VCaP (cell line): Measurements from ENCODE around the gene SRA1.

Source experiments
- H3K27ac ChIP-seq: fragments of 450-650 bp; 2 replicates; pipeline ENCODE4 v1.5.1; 2017
- CTCF ChIP-seq: fragments of 450-650 bp; conservative IDR thresholded peaks from 2 replicates; pipeline ENCODE4 v1.5.1; 2017; ENCODE audit warnings: mild to moderate bottlenecking, moderate library complexity

SRA1 gene

GRCh38 chr5:140540227-140540626, 17.0 kb downstream of the SRA1 start:
- no peak for TF ChIP-seq CTCF
- no peak overlapping the region for H3K27ac ChIP-seq

GRCh38 chr5:140524003-140524402, 33.3 kb downstream of the SRA1 start:
- no peak for TF ChIP-seq CTCF

GRCh38 chr5:140513124-140513523, 44.1 kb downstream of the SRA1 start:
- TF ChIP-seq CTCF = no peak

More at GRCh38 chr5:140524003-140524402, 33.3 kb downstream of the SRA1 start:
- H3K27ac ChIP-seq = no peak overlapping the region

GRCh38 chr5:140509898-140510297, 47.4 kb downstream of the SRA1 start:
- TF ChIP-seq CTCF = no peak
- no peak overlapping the region for H3K27ac ChIP-seq

More at GRCh38 chr5:140513124-140513523, 44.1 kb downstream of the SRA1 start:
- H3K27ac ChIP-seq = no peak overlapping the region

- no peak for TF ChIP-seq CTCF
- no peak overlapping the region for H3K27ac ChIP-seq
These were observed 54.4 kb downstream of the SRA1 start for GRCh38 chr5:140502834-140503233.
